ENCODE measurements around the gene UGT1A5. TPM values are rescaled to one million over a fixed set of nuclear protein-coding genes. Genes with fewer than 3 reads are reported as not detected.

Gene UGT1A5
- total RNA-seq, 6 experiments from 2014 or later, result 1.3 to 10.0 (median 3.8) TPM

DNA sequence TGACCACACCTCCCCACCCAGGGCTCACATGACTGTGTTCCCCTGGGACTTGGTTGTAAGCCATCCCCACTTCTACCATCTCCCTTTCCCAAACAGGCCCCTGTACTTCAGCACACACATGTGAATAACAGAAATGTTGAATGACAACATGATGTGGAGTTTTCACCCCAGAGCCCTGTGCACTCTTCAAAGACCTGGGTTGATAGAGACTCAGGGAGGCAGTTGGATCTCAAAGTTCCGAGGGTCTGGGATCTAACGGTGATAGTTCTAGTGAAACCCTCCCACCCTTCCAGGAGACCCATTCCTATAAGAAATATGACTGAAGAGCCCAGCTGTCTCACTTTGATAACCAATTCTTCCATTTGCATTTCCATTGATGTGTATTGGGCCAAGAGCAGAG, 65.3 kb downstream of the UGT1A5 start, which contains the start of gene MROH2A:
TSS of gene MROH2A (plus strand) at position 301 of the 400 bp plus-strand sequence. CDS start 1,029 bp downstream, outside the sequence.
- TF ChIP-seq, protein P1, sequence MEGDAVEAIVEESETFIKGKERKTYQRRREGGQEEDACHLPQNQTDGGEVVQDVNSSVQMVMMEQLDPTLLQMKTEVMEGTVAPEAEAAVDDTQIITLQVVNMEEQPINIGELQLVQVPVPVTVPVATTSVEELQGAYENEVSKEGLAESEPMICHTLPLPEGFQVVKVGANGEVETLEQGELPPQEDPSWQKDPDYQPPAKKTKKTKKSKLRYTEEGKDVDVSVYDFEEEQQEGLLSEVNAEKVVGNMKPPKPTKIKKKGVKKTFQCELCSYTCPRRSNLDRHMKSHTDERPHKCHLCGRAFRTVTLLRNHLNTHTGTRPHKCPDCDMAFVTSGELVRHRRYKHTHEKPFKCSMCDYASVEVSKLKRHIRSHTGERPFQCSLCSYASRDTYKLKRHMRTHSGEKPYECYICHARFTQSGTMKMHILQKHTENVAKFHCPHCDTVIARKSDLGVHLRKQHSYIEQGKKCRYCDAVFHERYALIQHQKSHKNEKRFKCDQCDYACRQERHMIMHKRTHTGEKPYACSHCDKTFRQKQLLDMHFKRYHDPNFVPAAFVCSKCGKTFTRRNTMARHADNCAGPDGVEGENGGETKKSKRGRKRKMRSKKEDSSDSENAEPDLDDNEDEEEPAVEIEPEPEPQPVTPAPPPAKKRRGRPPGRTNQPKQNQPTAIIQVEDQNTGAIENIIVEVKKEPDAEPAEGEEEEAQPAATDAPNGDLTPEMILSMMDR (IDR thresholded peaks at IDR 0.05), result no peak
- TF ChIP-seq POLR2A (IDR thresholded peaks at IDR 0.05), result no peak
- Histone ChIP-seq H3K4me1 (no peaks in the 10 kb centered on the region), H3K36me3 (peaks cover 0 to 9% (median under 1%) of the 10 kb centered on the region in 4 donors), H3K9me3 (no peaks in the 10 kb centered on the region), H3K27me3 (no peaks in the 10 kb centered on the region), H3K27ac (no peak within 1 kb of the TSS), H3K4me3 (no peak within 1 kb of the TSS)
- intact Hi-C loops (cut with DNase I), result no loop called here
- WGBS (ENCODE audit: insufficient coverage, low coverage, low lambda C conversion rate, missing lambda C conversion rate), result 95% methylated on average over 2 of the region's 2 CpGs
- no peak for ATAC-seq
- DNase-seq, result no peak

DNA sequence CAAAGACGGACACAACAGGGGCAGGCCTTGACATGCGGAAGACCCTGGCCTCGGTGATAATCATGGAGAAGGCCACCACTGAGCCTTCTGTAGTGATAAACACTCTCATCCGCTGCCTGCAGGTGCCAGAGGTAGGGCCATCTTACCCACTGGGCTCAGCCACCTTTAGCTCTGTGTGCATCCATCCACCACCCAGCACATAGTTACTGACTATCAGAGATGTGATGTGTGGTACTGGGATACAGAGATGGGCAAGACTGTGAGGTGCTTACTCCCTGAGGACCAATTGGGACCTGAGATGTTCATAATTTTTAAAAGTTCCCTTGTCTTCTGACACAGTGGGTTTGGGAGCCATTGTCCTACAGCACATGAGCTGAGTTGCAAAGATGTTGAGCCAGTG, 67.0 kb downstream of the UGT1A5 start:
- no peaks in the 10 kb centered on the region for H3K9me3 ChIP-seq
- WGBS (ENCODE audit: insufficient coverage, low coverage, low lambda C conversion rate, missing lambda C conversion rate), result 85% methylated on average over 4 of the region's 4 CpGs
- H3K4me3 ChIP-seq, result no peak overlapping the region
- H3K27ac ChIP-seq, result no peak overlapping the region
- no peak for TF ChIP-seq POLR2A (IDR thresholded peaks at IDR 0.05)
- TF ChIP-seq, protein P1 (IDR thresholded peaks at IDR 0.05), result no peak
- H3K27me3 ChIP-seq, result no peaks in the 10 kb centered on the region
- H3K36me3 ChIP-seq, result no peaks in the 10 kb centered on the region
- intact Hi-C loops (cut with DNase I), result no loop called here
- no peak for DNase-seq
- no peaks in the 10 kb centered on the region for H3K4me1 ChIP-seq
- no peak for ATAC-seq

- Histone ChIP-seq H3K36me3 (no peaks in the 10 kb centered on the region), H3K4me3 (no peak overlapping the region), H3K9me3 (no peaks in the 10 kb centered on the region), H3K4me1 (no peaks in the 10 kb centered on the region), H3K27ac (no peak overlapping the region), H3K27me3 (no peaks in the 10 kb centered on the region)
- no peak for TF ChIP-seq POLR2A (IDR thresholded peaks at IDR 0.05)
- TF ChIP-seq, protein P1 (IDR thresholded peaks at IDR 0.05), result no peak
- ATAC-seq, result no peak
- 83% methylated on average over 4 of the region's 4 CpGs for WGBS (ENCODE audit: insufficient coverage, low coverage, low lambda C conversion rate, missing lambda C conversion rate)
- no peak for DNase-seq
- intact Hi-C loops (cut with DNase I), result no loop called here
Observed at GRCh38 chr2:233780771-233781170, 68.1 kb downstream of the UGT1A5 start.

DNA sequence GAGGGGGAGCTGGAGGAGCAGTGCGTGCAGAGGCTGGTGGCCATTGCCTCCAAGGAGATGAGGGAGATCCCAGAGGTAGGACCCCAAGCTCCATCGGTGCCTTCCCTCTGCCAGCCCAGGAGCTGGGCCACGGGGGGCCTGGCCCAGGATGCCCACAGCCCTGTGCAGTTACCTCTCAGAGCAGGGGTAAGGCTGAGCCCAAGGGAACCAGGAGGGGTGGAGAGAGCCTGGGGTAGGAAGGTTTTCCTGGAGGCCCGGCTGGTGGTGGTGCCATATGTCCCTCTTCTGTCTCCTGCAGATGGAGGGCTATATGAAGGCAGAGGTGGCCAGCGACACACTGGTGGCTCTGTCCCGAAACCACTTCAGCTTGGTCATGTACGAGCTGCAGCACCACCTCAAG, 76.8 kb downstream of the UGT1A5 start:
- no peaks in the 10 kb centered on the region for H3K36me3 ChIP-seq
- DNase-seq (no peak), ATAC-seq (peak in 1 of 4 donors; percentile 15)
- no peaks in the 10 kb centered on the region for H3K27me3 ChIP-seq
- intact Hi-C loops (cut with DNase I), result no loop called here
- H3K4me3 ChIP-seq, result no peak overlapping the region
- no peak overlapping the region for H3K27ac ChIP-seq
- no CpG with 5 or more reads among the region's 7 CpGs for WGBS (ENCODE audit: insufficient coverage, low coverage, low lambda C conversion rate, missing lambda C conversion rate)
- no peak for TF ChIP-seq POLR2A (IDR thresholded peaks at IDR 0.05)
- TF ChIP-seq, protein P1 (IDR thresholded peaks at IDR 0.05), result no peak
- H3K4me1 ChIP-seq, result no peaks in the 10 kb centered on the region
- no peaks in the 10 kb centered on the region for H3K9me3 ChIP-seq
